Uterine smooth muscle cell (primary cell): ENCODE measurements around the gene SLC9A2. TPM values are rescaled to one million over a fixed set of nuclear protein-coding genes. Genes with fewer than 3 reads are reported as not detected.

Experiments
- total RNA-seq: library from RNA; depleted of rRNA; stranded (reverse); fragments of >200 nt; gene quantifications from 2 replicates; pipeline ENCODE4 v1.2.3, GENCODE V29; 2014

Gene SLC9A2, protein sequence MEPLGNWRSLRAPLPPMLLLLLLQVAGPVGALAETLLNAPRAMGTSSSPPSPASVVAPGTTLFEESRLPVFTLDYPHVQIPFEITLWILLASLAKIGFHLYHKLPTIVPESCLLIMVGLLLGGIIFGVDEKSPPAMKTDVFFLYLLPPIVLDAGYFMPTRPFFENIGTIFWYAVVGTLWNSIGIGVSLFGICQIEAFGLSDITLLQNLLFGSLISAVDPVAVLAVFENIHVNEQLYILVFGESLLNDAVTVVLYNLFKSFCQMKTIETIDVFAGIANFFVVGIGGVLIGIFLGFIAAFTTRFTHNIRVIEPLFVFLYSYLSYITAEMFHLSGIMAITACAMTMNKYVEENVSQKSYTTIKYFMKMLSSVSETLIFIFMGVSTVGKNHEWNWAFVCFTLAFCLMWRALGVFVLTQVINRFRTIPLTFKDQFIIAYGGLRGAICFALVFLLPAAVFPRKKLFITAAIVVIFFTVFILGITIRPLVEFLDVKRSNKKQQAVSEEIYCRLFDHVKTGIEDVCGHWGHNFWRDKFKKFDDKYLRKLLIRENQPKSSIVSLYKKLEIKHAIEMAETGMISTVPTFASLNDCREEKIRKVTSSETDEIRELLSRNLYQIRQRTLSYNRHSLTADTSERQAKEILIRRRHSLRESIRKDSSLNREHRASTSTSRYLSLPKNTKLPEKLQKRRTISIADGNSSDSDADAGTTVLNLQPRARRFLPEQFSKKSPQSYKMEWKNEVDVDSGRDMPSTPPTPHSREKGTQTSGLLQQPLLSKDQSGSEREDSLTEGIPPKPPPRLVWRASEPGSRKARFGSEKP
- not detected in 2 replicates for total RNA-seq

DNA sequence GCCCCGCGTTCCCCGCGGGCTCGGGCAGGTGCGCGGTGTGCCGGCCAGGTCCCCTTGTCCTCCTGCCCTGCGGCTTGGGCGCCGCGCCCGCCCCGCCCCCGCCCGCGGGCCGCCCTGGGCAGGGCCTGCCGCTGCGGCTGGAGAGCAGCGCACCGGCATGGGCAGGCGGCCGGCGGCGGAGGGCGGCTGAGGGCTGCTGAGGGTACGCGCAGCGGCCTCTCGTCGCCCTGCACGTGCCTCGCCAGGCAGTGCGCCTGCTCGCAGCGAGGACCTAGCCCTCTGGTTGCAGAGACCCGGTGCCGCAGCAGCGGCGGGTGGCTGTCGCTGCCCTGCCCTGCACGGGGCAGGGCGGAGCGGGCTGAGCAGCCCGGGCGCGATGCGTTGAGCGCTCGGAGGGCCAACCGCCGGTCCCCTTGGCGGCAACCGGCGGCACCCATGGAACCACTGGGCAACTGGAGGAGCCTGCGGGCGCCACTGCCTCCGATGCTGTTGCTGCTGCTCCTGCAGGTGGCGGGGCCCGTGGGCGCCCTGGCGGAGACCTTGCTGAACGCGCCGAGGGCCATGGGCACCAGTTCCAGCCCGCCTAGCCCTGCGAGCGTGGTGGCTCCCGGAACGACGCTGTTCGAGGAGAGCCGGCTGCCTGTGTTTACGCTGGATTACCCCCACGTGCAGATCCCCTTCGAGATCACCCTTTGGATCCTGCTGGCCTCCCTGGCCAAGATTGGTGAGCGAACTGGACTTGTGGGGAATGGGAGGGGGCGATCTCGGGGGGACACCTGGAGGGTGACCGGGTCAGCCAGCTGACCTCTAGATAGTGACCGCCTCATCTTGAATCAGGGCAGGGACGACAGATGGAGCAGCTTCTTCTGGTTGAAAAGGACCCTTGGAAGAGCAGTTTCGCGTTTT, at the start of gene SLC9A2:
Gene SLC9A2, plus strand, starts transcription at position 140 of the 906 bp plus-strand sequence. Its CDS starts 296 bp downstream, at position 436.

Other genes starting within 250 kb of the SLC9A2 start
- gene IL18RAP, start 196.4 kb upstream of the SLC9A2 start, total RNA-seq = not detected in 2 replicates
- gene SLC9A4, start 146.3 kb upstream of the SLC9A2 start, total RNA-seq = not detected in 2 replicates
- 1.5 and 2.8 TPM in 2 replicates for gene TMEM182, start 142.5 kb downstream of the SLC9A2 start, total RNA-seq